ENCODE results near the gene PDCD10.

Gene PDCD10

GRCh38 chr3:167700046-167700445 is 34.6 kb downstream of the PDCD10 start:
- DNase-seq (ENCODE audit: low read depth, low spot score): no peak
- H3K4me3 ChIP-seq (ENCODE audit: low read length): no peak overlapping the region

- H3K4me3 ChIP-seq (ENCODE audit: low read length): no peak overlapping the region
- DNase-seq (ENCODE audit: low read depth, low spot score): no peak
Observed at GRCh38 chr3:167694121-167694520, 40.6 kb downstream of the PDCD10 start.

- no peak overlapping the region for H3K4me3 ChIP-seq (ENCODE audit: low read length)
- DNase-seq (ENCODE audit: low read depth, low spot score): peak; percentile 95
Observed at GRCh38 chr3:167691366-167691765, 43.3 kb downstream of the PDCD10 start.

DNA sequence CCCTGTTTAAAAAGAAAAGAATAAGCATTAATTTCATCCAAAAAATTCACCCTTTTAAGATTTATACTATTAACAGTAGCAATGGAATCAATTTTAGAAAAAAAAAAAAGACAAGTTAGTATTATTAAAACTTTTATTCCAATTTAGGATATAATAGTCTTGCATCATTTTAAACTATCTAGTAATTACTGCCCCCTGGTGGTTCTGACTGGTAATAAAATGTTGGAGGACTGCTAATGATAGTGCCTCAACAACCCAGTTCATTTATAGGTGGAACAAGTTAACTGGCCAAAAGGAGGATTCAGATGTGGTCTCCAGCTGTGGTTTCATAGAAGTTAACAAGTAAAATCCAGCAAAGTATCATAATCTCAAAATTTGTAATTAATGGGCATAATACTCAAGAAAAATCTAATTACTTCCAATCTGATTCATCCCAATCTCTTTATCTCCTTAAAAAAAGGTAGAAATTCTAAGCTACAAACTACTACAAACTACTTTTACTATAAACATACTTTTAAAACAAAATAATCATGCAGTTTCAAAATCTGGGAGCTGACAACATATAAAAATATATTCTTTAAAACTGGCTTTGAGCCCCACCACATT is 50.2 kb downstream of the PDCD10 start:
- peak; percentile 66 for DNase-seq (ENCODE audit: low read depth, low spot score)
- no peak overlapping the region for H3K4me3 ChIP-seq (ENCODE audit: low read length)

DNA sequence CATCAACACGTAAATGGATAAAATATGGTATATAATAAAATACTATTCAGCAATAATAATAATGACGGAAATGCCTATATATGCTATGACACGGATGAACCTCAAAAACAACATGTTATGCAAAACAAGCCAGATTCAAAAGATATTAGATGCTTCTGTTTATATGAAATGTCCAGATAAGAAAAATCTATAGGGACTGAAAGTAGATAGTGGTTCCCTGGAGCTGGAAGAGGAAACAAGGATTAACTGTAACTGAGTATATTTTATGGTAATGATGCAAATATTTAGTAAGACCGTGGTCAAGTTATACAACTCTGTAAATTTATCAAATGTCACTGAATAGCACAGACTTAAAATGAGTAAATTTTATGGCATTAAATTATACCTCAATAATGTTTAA is 55.2 kb downstream of the PDCD10 start:
- no peak overlapping the region for H3K4me3 ChIP-seq (ENCODE audit: low read length)
- no peak for DNase-seq (ENCODE audit: low read depth, low spot score)

- no peak for DNase-seq (ENCODE audit: low read depth, low spot score)
- no peak overlapping the region for H3K4me3 ChIP-seq (ENCODE audit: low read length)
Observed at GRCh38 chr3:167675848-167676247, 58.8 kb downstream of the PDCD10 start.

GRCh38 chr3:167673221-167673620 is 61.5 kb downstream of the PDCD10 start:
- H3K4me3 ChIP-seq (ENCODE audit: low read length): no peak overlapping the region
- DNase-seq (ENCODE audit: low read depth, low spot score): no peak

GRCh38 chr3:167671878-167672427 is 62.7 kb downstream of the PDCD10 start:
- no peak overlapping the region for H3K4me3 ChIP-seq (ENCODE audit: low read length)
- DNase-seq (ENCODE audit: low read depth, low spot score): no peak

DNA sequence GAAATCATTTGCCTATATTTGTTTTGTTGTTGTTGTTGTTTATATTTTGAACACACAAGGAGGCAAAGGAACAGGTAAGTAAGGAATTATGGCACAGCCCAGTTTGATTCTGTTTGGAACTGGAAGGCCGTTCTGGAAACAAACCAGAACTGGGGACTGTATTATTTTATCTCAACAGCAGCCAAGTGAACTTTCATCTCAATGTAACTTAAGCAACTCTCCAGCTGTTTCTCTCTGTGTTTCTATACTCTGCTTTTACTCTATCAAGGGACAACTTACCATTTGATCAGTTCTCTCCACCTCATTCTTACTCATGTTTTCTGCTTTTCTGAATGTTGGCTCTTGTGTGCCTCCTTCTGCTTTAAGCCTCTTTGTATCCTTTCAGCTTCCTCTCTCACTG is 65.0 kb downstream of the PDCD10 start:
- DNase-seq (ENCODE audit: low read depth, low spot score): no peak

DNA sequence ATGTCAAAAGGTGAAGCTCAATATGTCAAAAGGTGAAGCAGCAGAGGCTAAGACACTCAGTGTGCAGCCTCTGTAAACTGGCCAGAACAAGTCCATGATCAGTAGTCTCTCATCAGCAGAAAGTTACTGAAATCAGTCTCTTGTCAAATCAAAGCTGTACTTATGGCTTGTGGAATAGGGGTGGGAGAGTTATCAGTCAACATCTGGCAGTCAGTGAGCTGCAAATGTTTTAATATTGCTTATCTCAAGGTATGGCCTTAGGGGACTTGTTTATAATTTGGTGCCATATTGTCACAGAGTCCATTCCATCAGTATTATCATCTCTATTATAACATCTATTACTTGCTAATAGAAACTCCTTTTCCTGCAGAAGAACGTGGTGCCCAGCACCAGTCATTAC is 66.0 kb downstream of the PDCD10 start:
- no peak overlapping the region for H3K4me3 ChIP-seq (ENCODE audit: low read length)
- DNase-seq (ENCODE audit: low read depth, low spot score): no peak

More for the DNA sequence above, 65.0 kb downstream of the PDCD10 start:
- H3K4me3 ChIP-seq (ENCODE audit: low read length): no peak overlapping the region

DNA sequence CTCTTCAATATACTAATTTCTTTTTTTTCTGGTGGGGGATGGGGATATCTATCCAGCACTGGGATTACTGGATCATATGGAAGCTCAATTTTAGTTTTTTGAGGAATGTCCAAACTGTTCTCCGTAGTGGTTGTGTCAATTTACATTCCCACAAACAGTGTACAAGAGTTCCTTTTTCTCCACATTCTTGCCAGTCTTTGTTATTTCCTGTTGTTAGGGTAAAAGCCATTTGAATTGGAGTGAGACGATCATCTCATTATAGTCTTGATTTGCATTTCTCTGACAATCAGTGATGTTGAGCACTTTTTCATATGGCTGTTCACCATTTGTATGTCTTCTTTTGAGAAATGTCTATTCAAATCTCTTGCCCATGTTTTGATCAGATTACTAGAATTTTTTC is 68.1 kb downstream of the PDCD10 start:
- H3K4me3 ChIP-seq (ENCODE audit: low read length): no peak overlapping the region
- no peak for DNase-seq (ENCODE audit: low read depth, low spot score)

DNA sequence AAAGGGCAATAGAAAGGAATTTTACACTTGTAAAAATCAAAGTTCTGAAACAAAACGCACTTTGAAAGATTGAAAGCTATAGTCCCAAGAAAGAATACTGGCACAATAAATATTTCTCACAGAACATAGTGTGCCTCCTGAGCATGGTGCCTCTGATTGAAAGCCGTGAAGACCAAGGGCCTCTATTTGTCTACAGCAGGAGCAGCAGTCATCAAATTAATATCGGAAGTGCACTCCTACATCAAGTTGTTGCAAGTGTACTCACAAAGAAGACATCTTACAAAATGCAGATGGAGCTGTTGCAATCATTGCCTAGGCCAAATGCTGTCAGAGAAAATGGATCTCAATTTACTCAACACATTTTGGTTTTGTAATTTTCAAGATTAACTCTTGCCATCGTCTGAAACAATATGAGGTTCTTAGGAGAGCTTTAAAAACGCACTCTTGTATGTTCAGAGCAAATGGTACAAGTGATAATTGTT is 71.7 kb downstream of the PDCD10 start:
- no peak overlapping the region for H3K4me3 ChIP-seq (ENCODE audit: low read length)
- DNase-seq (ENCODE audit: low read depth, low spot score): no peak

DNA sequence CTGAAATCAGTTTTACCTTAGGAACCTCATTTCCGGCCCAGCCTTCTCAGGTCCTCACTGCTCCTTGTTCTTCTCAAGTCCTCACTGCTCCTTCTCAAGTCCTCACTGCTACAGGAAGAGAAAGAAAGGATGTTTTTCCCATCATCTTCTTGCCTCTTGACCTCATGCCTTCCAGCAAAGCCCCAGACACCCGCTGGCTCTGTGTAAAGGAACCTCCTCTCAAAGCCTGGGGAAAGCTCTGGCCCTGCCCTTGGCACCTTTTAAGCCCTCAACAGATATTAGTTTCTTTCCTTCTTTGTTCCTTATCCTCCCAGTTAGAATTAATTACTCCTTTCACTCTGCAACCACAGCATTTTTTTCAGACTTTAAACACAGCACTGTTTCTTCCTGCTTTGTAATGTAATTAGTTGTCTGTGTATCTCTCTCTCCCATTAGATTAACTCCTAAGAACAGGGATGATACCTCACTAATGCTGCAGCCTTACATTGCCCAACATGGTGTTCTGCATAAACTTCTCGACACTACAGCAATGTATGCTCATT is 76.9 kb downstream of the PDCD10 start:
- no peak for DNase-seq (ENCODE audit: low read depth, low spot score)
- H3K4me3 ChIP-seq (ENCODE audit: low read length): no peak overlapping the region

GRCh38 chr3:167656821-167657220 is 77.9 kb downstream of the PDCD10 start:
- no peak overlapping the region for H3K4me3 ChIP-seq (ENCODE audit: low read length)
- no peak for DNase-seq (ENCODE audit: low read depth, low spot score)

- no peak for DNase-seq (ENCODE audit: low read depth, low spot score)
- no peak within 1 kb of the TSS for H3K4me3 ChIP-seq (ENCODE audit: low read length)
Observed at GRCh38 chr3:167653760-167654159, 80.9 kb downstream of the PDCD10 start, which contains the start of gene WDR49. WDR49 (minus strand) TSS chr3:167653942; CDS start chr3:167653425, 517 bp downstream.

DNA sequence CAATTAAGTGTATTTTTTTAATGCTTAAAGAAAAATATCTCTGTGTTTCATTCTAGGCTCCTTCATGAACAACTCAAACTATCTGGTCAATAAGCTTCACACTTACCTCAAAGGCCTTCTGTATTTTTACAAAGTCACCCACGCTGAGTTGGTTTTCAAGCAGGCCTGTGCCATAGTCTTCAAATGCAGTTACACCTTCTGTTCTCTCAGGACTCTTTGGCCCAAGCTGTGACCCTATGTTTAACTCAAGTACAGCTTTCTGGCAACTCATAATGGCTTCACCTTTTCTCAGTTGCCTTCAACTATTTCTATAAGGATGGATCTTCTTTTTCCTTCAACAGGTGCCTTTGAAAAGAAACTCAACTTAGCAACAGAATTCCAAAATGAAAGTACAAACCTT is 81.5 kb downstream of the PDCD10 start:
- DNase-seq (ENCODE audit: low read depth, low spot score): no peak
- H3K4me3 ChIP-seq (ENCODE audit: low read length): no peak overlapping the region

- no peak overlapping the region for H3K4me3 ChIP-seq (ENCODE audit: low read length)
- DNase-seq (ENCODE audit: low read depth, low spot score): no peak
Observed at GRCh38 chr3:167651826-167652225, 82.9 kb downstream of the PDCD10 start.

DNA sequence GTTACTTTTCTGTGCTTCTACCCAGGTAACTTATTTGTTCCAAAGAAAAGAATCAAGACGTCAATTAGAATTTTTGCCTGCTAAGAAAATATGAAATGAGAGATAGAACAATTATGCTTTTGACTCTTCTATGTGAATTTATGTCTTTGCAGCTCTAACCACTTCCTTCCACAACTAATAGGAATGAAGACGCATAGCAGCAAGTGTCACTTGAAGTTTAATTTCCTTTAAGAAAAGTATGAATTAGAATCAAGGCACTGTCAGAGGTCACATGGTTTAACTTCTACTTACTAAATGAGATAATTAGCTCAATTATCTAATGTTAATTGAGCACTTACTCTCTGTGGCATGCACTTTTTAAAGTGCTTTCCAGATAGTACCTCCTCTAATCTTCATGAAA is 84.2 kb downstream of the PDCD10 start:
- no peak overlapping the region for H3K4me3 ChIP-seq (ENCODE audit: low read length)
- peak; percentile 32 for DNase-seq (ENCODE audit: low read depth, low spot score)

DNA sequence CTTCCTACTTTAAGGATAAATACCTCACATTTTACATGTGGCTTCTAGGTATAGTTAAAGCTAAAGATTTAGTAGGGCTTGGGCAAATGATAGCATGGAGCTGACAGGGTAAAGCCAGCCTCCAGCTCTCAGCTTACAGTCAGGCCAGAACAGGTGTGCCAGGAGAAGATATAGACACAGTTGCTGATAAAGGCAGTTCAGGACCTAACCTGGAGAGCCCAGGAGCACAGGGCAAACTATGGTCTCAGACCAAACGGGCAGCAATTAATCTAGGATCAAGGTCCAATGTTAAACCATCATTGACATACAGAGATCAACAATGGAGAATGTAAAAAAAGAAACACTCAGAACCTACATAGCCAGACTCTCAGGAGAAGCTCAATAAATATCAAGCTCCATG is 84.9 kb downstream of the PDCD10 start:
- DNase-seq (ENCODE audit: low read depth, low spot score): no peak
- H3K4me3 ChIP-seq (ENCODE audit: low read length): no peak overlapping the region

GRCh38 chr3:167644611-167645010 is 90.1 kb downstream of the PDCD10 start:
- H3K4me3 ChIP-seq (ENCODE audit: low read length): no peak overlapping the region
- no peak for DNase-seq (ENCODE audit: low read depth, low spot score)

Data from Jurkat, Clone E6-1 (cell line).